GM12878 (cell line): ENCODE measurements around the gene MBLAC2. TPM values are rescaled to one million over a fixed set of nuclear protein-coding genes. Genes with fewer than 3 reads are reported as not detected.

Experiments used
- ATAC-seq: fragments of 200-7000 bp; cut with Tn5 transposase; 3 replicates; pipeline ENCODE4 v1.9.1; 2020; ENCODE audit warnings: mild to moderate bottlenecking, moderate library complexity
- BruUV-seq: library from RNA; stranded (reverse); fragments of 400-500 nt; replicated peaks from 2 replicates; lab custom pipeline; 2021; lab: Mats Ljungman, UMichigan
- CTCF ChIA-PET: fragments of 300-600 bp; sonication (Branson Sonifier 250); formaldehyde crosslinking; extraction: SDS; loops from one replicate; lab custom pipeline; 2021; ENCODE audit warnings: inconsistent platforms; lab: Yijun Ruan, JAX
- POLR2A ChIA-PET: fragments of 350-600 bp; formaldehyde crosslinking; extraction: SDS; loops from one replicate; lab custom pipeline; 2021; ENCODE audit warnings: inconsistent platforms; lab: Charles Lee
- RAD21 ChIA-PET: fragments of 300-600 bp; sonication (Branson Sonifier 250); formaldehyde crosslinking; loops from one replicate; lab custom pipeline; 2023; ENCODE audit warnings: antibody characterized with exemption; ENCODE audit not compliant: unreplicated experiment; lab: Charles Lee
- SMC1A ChIA-PET: fragments of 300-600 bp; sonication (Branson Sonifier 250); formaldehyde crosslinking; loops from one replicate; lab custom pipeline; 2023; ENCODE audit not compliant: unreplicated experiment, uncharacterized antibody; lab: Charles Lee
- DNase-seq: peaks from one replicate; pipeline ENCODE4 v3.0.0-alpha.2; 2011; ENCODE audit warnings: low read depth, low spot score
- FAIRE-seq: peaks from 3 replicates; lab custom pipeline; 2011; peaks lifted over from hg19 to GRCh38; lab: Jason Lieb, UNC
- H2AFZ ChIP-seq: 2 replicates; pipeline ENCODE4 v1.6.0; 2011; ENCODE audit warnings: low read depth, low read length, control low read depth; ENCODE audit not compliant: control insufficient read depth
- H3K27ac ChIP-seq: 2 replicates; pipeline ENCODE4 v1.5.1; 2011; ENCODE audit warnings: control low read depth; ENCODE audit not compliant: control insufficient read depth, insufficient read depth
- H3K27me3 ChIP-seq, 2 experiments: replicated peaks in 1 of 2; 2 replicates each; pipeline versions ENCODE4 v1.6.0 to v1.6.1; 2011; ENCODE audit warnings: low read length in 1 of 2; ENCODE audit not compliant: control insufficient read depth in 2 of 2, insufficient read depth in 2 of 2
- H3K36me3 ChIP-seq, 2 experiments: 2 replicates each; pipeline ENCODE4 v1.5.1; 2011; ENCODE audit warnings: low read length in 1 of 2; ENCODE audit not compliant: control insufficient read depth in 2 of 2, insufficient read depth in 2 of 2
- H3K4me1 ChIP-seq: 2 replicates; pipeline ENCODE4 v1.6.1; 2011; ENCODE audit warnings: mild to moderate bottlenecking, low read length, moderate library complexity, mixed read lengths; ENCODE audit not compliant: control insufficient read depth, insufficient read depth
- H3K4me2 ChIP-seq: 2 replicates; pipeline ENCODE4 v1.6.0; 2011; ENCODE audit warnings: control low read depth; ENCODE audit not compliant: control insufficient read depth, insufficient read depth
- H3K4me3 ChIP-seq: fragments of 200-600 bp; sonication (generic); 2 replicates; pipeline ENCODE4 v1.5.1; 2016
- H3K79me2 ChIP-seq: 2 replicates; pipeline ENCODE4 v1.6.0; 2011; ENCODE audit warnings: low read length; ENCODE audit not compliant: control insufficient read depth, insufficient read depth
- H3K9ac ChIP-seq: 2 replicates; pipeline ENCODE4 v1.8.0; 2011; ENCODE audit warnings: low read length, control low read depth, mixed read lengths; ENCODE audit not compliant: control insufficient read depth, insufficient read depth
- H3K9me3 ChIP-seq: replicated peaks from 3 replicates; pipeline ENCODE4 v1.5.1; 2011; ENCODE audit warnings: mild to moderate bottlenecking, low read length; ENCODE audit not compliant: control insufficient read depth, insufficient read depth
- H4K20me1 ChIP-seq: 2 replicates; pipeline ENCODE4 v1.6.0; 2011; ENCODE audit not compliant: control insufficient read depth, insufficient read depth
- ATF2 ChIP-seq: IDR thresholded peaks from 2 replicates; pipeline ENCODE4 v1.6.1; 2012; ENCODE audit warnings: low read length, inconsistent platforms
- BCLAF1 ChIP-seq: fragments of 450-650 bp; IDR thresholded peaks from 2 replicates; pipeline ENCODE4 v1.6.1; 2017; ENCODE audit warnings: antibody characterized with exemption, mild to moderate bottlenecking, moderate library complexity
- EED ChIP-seq: sonication (generic); IDR thresholded peaks from 2 replicates; pipeline ENCODE4 v1.6.1; 2016; ENCODE audit warnings: antibody characterized with exemption, low read depth
- HDGF ChIP-seq: fragments of 450-650 bp; IDR thresholded peaks from 2 replicates; pipeline ENCODE4 v1.6.1; 2016; ENCODE audit warnings: antibody characterized with exemption
- MYC ChIP-seq: IDR thresholded peaks from 2 replicates; pipeline ENCODE4 v1.6.1; 2011; ENCODE audit warnings: mild to moderate bottlenecking, low read length, moderate library complexity, inconsistent platforms; ENCODE audit not compliant: insufficient read depth, insufficient replicate concordance, insufficient read length, severe bottlenecking
- PML ChIP-seq: IDR thresholded peaks from 2 replicates; pipeline ENCODE4 v1.6.1; 2012; ENCODE audit warnings: low read length, inconsistent platforms
- REST ChIP-seq: IDR thresholded peaks from 2 replicates; pipeline ENCODE4 v1.6.1; 2012; ENCODE audit warnings: mild to moderate bottlenecking, low read depth, low read length
- RUNX3 ChIP-seq: IDR thresholded peaks from 2 replicates; pipeline ENCODE4 v1.6.1; 2012; ENCODE audit warnings: low read length, inconsistent platforms
- ZNF384 ChIP-seq: IDR thresholded peaks from 2 replicates; pipeline ENCODE4 v1.6.1; 2012; ENCODE audit warnings: low read depth, mild to moderate bottlenecking, low read length, improper control_type of control experiment, borderline replicate concordance
- ZZZ3 ChIP-seq: IDR thresholded peaks from 2 replicates; pipeline ENCODE4 v1.6.1; 2011; ENCODE audit warnings: low read depth; ENCODE audit not compliant: control insufficient read depth, insufficient read length
- in situ Hi-C: fragments of 300-500 bp; cut with MboI; formaldehyde crosslinking; loops from 9 replicates; pipeline ENCODE4 v1.14.3; 2018; ENCODE audit warnings: mixed read lengths
- intact Hi-C: fragments of 100-400 bp; cut with micrococcal nuclease; formaldehyde crosslinking; loops from one replicate; pipeline ENCODE4 v1.14.2; 2022; ENCODE audit not compliant: unreplicated experiment
- polyA plus RNA-seq, 11 experiments: library from polyadenylated mRNA; depleted of rRNA in 4 of 11; unstranded in 6 of 11; stranded (reverse) in 5 of 11; fragments of >200 nt; fragmentation: Nextera tagmentation in 4 of 11; fragmentation: Illumina TruSeq in 1 of 11; extraction: Ambion mirVana in 4 of 11; extraction: Trizol in 1 of 11; gene quantifications; 1 replicate in 1 of 11; 2 replicates in 10 of 11; pipeline versions ENCODE4 v1.2.1 to v1.2.3, GENCODE V29; 2011 to 2016; ENCODE audit warnings: inconsistent platforms in 2 of 11, missing spikeins in 2 of 11, low read depth in 1 of 11
- total RNA-seq, 4 experiments: library from RNA; depleted of rRNA in 3 of 4; stranded (reverse); fragments of >200 nt in 3 of 4; fragmentation: Illumina TruSeq in 1 of 4; extraction: Trizol in 1 of 4; gene quantifications; 2 replicates each; pipeline versions ENCODE4 v1.2.1 to v1.2.3, GENCODE V29; 2013 to 2021

Gene MBLAC2
- total and polyA plus RNA-seq, 10 of the 15 experiments (the other 5 are each of a cell fraction or from before 2014, with no cell fraction given), result 2.0 to 10.5 (median 7.1) TPM

DNA sequence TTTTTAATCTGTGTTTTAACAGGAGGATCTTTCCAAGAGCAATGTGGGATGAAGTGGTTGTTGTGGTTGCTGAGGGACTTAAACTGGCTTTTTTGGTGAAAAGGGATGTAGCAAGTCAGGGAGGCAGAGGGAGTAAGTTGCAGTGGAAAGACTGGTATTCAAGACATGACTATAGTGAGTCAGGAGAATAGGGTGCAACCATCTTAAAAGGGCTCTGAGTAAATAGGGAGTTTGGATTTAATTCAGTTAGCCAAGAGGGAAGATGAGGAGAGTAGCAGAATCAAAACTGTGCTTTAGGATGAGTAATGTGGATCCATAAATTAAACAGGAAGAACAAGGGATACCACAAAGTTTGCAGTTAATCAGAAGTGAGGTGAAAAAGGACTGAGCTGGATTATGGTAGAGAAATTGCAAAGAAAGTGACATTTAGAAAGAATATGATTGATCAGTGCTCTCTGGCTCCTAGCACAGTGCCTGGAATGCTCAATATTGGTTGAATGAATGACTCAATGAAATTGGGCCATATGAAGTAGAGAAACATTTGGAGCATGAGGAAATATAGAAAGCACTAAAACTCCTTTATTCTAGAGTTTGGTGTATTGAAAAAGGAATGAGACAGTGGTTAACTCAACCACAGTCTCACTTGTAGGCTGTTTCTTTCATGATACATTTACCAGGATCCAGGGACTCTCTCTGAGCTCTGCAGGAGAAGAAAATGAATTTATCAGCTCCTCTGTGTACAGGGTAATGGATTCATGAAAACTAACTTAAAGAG is 5.2 kb upstream of the MBLAC2 start:
- in situ Hi-C loops, result no loop called here

More for the DNA sequence above, 5.2 kb upstream of the MBLAC2 start:
- ChIA-PET CTCF (no interaction called here), SMC1A (no interaction called here), POLR2A (no interaction called here), RAD21 (interaction anchor here (0.7 to 1.2 kb wide), 2 partner anchors 33 to 69 kb away, joined by 3 read pairs; no protein-coding TSS in a partner anchor)
- FAIRE-seq, result no peak
- no peak overlapping the region for H3K9ac ChIP-seq
- no peak for DNase-seq
- no peaks in the 10 kb centered on the region for H3K9me3 ChIP-seq
- no TSS peak for BruUV-seq
- H3K79me2 ChIP-seq, result peaks cover 4% of the 10 kb centered on the region
- H2AFZ ChIP-seq, result no peak overlapping the region
- ATAC-seq, result no peak
- H3K4me2 ChIP-seq, result no peak overlapping the region
- H3K27me3 ChIP-seq, result no peaks in the 10 kb centered on the region
- no peak overlapping the region for H3K27ac ChIP-seq
- H3K4me1 ChIP-seq, result peaks cover 3% of the 10 kb centered on the region; the same call in 1 of the 2 replicates
- no peak overlapping the region for H3K4me3 ChIP-seq
- intact Hi-C loops, result loop anchor here (10.0 kb wide), 1 partner anchor 905 kb away; the partner anchor contains the start of gene ARRDC3
- no peaks in the 10 kb centered on the region for H3K36me3 ChIP-seq
- H4K20me1 ChIP-seq, result no peaks in the 10 kb centered on the region
- no peak for TF ChIP-seq PML
- no peak for TF ChIP-seq BCLAF1
- TF ChIP-seq EED, result no peak
- no peak for TF ChIP-seq RUNX3
- TF ChIP-seq ZNF384, result no peak
- no peak for TF ChIP-seq ZZZ3
- no peak for TF ChIP-seq MYC
- TF ChIP-seq REST, result no peak
- TF ChIP-seq ATF2, result no peak
- no peak for TF ChIP-seq HDGF
